Stimulated activated CD4-positive, alpha-beta T cell treated with anti-CD3 and anti-CD28 coated beads, Interleukin-12 subunit alpha, Interleukin-12 subunit beta, amount 100 ng/mL, for 48 hours (primary cell): ENCODE results near the gene PRKCH.

Source experiments
- DNase-seq, 3 donors: peaks; one replicate each; pipeline ENCODE4 v3.0.0-alpha.2; 2020; ENCODE audit warnings: low read depth in 2 of 3, low spot score in 1 of 3

The PRKCH gene

DNA sequence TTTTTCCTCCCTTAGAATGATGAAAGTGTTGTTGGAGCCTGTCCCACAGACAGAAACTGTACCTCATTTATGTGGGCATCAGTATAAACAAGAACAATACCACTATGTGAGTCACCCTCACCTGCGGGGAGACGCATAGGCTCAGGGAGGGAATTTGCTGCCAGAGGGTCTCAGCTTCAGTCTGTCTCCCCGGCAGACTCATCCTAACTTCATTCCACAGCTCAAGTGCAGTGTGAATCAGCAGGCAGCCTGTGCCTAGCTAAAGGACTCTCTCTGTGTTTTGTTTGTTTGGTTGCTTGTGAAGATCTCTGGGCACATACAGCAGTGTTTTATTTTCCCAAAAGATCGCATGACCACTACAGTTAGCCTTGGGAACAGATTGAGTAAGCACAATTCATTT is 98.9 kb downstream of the PRKCH start:
- DNase-seq, result no peak

DNA sequence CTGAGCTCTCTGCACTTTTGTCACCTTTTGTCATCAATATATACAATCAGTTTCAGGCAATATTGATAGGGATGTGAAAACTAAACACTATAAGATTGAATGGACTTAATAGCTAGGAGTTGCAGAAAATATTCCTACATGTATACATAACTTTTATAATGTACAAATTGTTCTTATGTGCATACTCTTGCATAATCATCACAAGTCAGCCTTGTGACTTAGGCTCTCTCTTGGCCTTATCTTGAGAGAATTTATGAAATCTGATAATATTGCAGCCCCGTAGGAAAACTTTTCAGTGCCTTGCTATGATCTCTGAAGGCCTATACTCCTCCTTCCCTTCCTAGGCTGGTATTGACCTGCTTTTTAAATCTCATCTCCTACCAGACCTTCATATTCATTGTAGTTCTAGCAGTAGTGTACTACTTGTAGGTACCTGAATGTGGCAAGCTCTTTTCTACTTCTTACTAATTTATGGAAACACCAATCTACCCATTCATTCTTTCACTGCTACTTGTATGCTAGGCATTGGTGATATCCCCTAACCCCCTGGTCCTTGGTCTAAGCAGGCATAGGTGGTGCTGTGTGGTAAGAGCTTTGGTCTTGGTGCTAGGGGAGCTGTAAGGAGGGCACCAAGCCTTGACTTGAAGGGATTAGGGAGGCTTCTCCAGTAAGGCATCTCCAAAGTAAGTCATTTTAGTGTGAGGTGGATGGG is 100.0 kb downstream of the PRKCH start:
- no peak for DNase-seq

DNA sequence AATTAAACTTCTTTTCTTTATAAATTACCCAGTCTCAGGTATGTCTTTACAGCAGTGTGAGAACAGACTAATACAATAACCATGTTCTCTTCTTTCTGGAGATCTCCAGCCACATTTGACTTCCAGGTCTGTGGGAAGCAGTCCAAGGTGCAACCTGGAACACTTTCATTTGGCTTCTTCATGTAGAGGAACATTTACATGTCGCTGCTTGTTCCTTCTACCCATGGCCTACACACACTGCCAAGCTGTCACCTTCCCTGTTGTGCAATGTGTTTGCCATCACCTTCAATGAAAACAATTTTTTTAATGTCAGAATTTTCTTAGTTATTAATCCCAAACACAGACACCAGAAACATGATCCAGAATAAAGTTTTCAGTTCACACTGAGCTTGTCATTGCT is 104.7 kb downstream of the PRKCH start:
- DNase-seq, result no peak

- DNase-seq, result no peak
Measured at GRCh38 chr14:61428261-61428660, 106.9 kb downstream of the PRKCH start.

- no peak for DNase-seq
Measured at GRCh38 chr14:61429316-61429715, 107.9 kb downstream of the PRKCH start.

DNA sequence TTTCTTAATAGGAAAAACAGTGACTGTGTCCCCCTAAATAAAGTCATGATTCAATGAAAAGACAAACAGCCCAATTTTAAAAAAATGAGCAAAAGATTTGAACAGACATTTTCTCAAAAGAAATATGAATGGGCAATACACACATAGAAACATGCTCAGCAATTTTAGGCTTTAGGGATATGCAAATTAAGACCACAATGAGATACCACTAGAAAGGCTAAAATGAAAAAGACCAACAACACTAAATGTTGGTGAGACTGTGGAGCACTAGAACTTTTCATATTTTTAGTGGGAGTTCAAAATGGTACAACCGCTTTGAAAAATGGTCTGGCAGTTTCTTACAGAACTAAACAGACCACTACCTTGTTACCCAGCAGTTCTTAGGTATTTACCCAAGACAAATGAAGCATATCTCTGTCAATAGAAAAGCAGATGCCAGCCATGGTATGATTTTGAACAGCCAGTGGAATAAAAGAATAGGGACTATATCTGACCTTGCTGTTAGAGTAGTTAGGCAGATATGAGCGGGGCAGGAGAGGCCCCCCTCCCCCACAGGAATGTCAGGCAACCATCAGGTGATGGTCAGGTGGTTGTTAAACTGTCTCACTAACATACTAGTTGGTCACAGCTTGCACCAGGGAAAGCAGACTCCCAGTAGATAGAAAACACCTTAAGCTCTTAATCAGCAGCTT is 108.8 kb downstream of the PRKCH start:
- DNase-seq, result no peak

DNA sequence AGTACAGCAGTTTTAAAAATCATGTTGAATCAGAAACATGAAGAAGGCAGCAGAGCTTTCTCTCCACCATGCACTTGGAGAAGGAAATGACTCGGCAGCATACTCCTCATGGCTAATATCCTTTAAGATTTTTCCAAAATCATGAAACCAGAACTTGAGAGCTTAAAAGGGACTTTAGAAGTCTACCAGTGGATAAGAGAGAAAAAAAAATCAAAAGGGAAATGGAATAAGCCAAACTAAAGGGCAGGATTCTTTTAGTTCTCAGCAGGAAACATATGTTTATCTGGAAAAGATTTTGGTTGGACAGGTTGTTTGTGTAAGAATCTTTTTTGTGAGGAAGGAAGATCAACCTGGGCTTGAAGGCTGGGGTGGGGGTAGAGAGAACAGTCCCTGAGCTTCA is 111.8 kb downstream of the PRKCH start:
- DNase-seq, result no peak

- DNase-seq, result no peak
Measured at GRCh38 chr14:61433828-61434227, 112.4 kb downstream of the PRKCH start.

- DNase-seq, result no peak
Measured at GRCh38 chr14:61434311-61434710, 112.9 kb downstream of the PRKCH start.

DNA sequence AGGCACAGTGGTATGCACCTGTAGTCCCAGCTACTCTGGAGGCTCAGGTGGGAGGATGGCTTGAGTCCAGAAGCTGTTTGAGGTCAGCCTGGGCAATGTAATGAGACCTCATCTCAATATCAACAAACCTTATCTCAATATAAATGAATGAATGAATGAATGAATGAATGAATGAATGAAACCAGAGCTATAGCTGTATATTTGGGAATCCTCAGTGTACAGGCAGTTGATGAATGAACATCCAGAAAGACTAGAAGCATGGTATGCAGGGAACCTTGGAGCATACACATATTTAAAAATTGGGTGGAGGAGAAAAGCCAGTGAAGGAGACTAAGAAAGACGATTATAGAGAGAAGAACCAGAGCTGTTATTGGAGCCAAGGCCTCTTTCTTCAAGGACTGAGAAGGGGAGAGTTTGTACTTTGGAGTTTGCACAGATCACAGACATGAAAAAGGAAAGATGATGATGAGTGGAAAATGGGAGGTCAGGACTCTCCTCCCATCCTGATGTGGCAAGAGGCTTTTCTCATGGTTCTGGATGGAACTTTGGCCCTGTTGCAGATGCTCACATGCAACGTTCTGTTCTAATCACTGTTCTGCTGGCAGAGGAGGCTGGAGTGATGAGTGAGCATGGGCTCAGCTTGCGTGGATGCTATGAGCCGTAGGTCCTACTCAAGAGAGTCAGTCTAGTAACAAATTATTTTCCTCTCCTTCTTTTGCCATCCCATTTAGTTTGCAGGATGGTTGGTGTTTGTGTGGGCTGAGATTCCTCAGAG is 114.4 kb downstream of the PRKCH start:
- DNase-seq, result no peak

GRCh38 chr14:61437381-61437780 is 116.0 kb downstream of the PRKCH start:
- no peak for DNase-seq

DNA sequence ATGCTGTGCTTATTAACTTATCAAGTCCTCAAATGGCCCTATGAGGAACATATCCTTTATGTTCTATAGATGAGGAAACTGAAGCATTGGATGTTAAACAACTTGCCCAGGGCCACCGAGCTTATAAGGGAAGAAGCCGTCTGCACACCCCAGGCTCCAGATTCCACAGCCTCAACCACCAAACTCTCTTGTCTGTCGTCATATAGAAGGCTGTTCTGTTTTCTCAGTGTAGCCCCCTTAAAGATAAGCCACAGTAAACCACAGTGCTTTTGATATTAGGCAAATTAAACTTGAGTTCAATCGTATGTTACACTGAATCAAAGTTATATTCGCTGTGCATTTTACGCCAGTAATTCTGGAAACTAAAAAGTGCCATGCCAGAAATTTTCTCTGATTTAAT is 116.7 kb downstream of the PRKCH start:
- no peak for DNase-seq

DNA sequence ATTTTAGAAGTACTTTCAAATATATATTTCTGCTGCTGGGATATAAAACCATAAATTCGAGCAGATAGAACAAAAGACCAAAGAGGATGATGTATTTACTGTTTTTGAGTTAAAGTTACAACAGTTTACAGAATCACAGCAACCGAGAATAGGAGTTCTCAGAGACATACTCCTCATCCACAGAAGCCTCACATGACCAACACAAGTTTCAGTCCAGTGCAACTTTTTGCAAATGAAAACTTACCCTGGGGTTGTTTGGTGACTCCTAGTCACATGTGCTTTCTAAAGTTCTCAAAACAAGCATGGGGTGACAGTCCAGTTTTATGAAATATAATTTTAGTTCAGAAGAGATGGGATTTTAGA is 117.1 kb downstream of the PRKCH start:
- no peak for DNase-seq

DNA sequence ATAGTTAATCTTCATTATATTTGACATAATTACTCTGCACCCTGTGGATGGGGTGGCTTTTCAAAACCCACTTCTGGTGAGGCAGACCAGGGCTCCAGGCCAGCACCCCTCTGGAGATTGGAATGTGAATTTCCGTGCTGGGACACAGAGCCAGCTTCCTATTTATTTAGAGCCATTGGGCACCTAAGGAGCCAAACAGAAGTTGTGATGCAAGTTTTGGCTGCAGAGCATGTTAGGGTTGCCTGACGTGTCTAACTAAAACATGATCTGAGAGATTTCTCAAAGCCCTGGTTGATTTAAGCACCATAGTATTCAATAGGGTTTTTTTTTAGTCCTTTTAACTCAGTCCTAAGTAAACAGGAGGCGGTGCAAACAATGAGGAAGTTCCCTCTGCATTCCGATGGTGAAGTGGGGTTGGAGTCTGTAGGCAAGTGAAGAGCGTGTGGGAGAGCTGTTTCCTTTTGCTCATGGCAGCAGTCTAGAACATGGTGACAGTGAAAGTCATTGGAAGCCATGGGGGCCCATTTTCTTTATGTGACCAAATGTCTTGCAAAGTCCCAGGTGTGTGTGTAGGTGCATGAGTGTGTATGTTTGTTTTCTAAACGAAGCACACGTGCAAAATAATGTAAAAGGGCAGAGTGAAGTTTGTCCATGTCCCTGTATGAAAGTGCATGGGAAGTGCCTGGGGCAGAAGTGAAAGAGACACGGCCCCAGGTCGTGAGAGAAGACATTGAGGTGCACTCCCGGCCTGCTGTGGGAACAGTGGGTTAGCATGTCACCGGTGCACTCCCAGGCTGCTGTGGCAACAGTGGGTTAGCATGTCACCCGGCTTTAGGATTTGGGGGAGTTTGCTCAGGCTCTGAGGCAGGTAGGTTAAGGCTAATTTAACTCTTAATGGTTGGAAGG is 117.7 kb downstream of the PRKCH start:
- no peak for DNase-seq

- no peak for DNase-seq
Measured at GRCh38 chr14:61439779-61440418, 118.5 kb downstream of the PRKCH start.

GRCh38 chr14:61443481-61443880 is 122.1 kb downstream of the PRKCH start:
- no peak for DNase-seq

DNA sequence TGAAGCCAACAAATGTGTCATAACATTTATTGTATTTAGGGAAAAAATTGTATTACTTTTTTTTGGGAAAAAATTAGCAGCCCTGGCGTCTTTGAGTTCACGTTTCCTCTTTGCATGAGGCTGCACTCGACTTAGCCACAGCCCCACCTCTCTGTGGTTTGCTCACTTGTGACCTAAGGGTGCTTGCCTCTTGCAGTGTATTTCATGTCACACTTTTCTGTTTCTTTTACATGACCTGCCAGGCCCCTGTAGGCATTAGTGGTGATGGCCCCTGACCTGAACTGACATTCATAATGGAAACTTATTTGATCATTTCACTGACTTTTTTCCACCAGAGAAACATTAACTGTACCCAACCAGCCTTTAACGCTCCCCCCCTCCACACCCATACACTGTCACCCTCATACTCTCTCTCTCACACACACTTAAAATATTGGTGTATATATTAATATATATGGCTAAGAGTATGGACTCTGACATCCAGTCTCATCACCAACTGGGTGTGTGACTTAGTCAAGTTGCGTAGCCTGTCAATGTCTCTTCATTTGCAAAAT is 122.9 kb downstream of the PRKCH start:
- peak; percentile 48 to 56 (median 51) for DNase-seq

DNA sequence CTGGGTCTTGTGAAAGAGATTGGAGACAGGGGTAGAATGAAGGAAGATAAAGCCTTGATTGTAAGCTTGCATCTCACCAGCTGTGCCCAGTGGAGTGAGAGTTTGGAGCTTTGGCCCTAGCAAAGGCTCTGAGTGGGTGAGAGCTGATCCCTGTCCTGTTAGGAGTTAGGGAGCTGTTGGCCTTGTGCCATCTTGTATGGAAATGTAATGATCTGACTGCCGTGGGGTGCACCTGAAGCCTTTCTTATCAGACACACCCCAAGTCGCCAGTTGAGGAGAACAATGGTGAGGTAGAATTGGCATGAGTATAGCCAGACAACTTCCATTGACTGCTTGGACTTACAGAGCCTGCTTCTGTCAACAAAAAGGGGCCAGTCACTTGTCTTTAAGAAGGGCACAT is 130.1 kb downstream of the PRKCH start:
- no peak for DNase-seq

DNA sequence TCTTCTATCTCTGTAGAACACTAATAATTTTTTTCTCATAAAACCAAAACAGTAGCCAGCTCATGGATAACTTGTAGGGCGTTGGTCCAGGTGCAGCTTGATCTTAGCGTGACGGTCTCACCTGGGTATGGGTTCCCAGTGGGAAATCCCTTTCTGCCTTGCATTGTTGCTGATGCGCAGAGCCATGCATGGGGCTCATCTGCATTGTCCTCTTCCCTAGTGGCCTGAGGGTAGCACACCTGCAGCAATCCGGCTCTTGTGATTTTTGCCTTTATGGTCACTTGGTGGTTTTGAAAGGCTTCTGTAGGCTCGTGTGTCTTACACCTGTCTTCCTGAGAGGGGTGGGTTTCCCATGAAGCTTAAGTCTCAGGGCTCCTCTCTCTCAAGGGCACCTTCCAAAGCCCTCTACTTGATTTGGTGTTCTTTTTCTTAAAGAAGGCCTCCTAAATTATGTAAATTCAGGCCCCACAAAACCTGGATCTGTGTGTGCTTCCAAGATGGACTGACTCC is 130.6 kb downstream of the PRKCH start:
- no peak for DNase-seq

- DNase-seq, result peak in 2 of 3 donors; percentile 47 to 49
Measured at GRCh38 chr14:61452452-61452851, 131.1 kb downstream of the PRKCH start.
